HG03103 (cell line): Measurements from ENCODE around the gene ZYG11A.
"Not testable (repeated sequence)": the region's sequence is repeated elsewhere in the genome, so short reads cannot be mapped to it uniquely, and the experiment has no call there.

Experiments used
- ATAC-seq: cut with Tn5 transposase; IDR thresholded peaks from one replicate; pipeline ENCODE4 v1.9.1; 2021; ENCODE audit warnings: low read depth; ENCODE audit not compliant: unreplicated experiment

Gene ZYG11A

GRCh38 chr1:52869727-52870126 lies 27.2 kb downstream of the ZYG11A start:
- ATAC-seq = not testable (repeated sequence)

GRCh38 chr1:52876843-52877242 lies 34.3 kb downstream of the ZYG11A start:
- ATAC-seq = no peak

- no peak for ATAC-seq
Observed at GRCh38 chr1:52877554-52877953, 35.0 kb downstream of the ZYG11A start.

GRCh38 chr1:52880206-52880605 lies 37.6 kb downstream of the ZYG11A start:
- no peak for ATAC-seq

GRCh38 chr1:52887483-52887882 lies 44.9 kb downstream of the ZYG11A start:
- no peak for ATAC-seq

GRCh38 chr1:52892424-52893215 lies 50.1 kb downstream of the ZYG11A start:
- ATAC-seq = no peak

GRCh38 chr1:52899445-52899894 lies 56.9 kb downstream of the ZYG11A start:
- no peak for ATAC-seq

- ATAC-seq = no peak
Observed at GRCh38 chr1:52900402-52900801, 57.8 kb downstream of the ZYG11A start.

GRCh38 chr1:52901384-52901783 lies 58.8 kb downstream of the ZYG11A start:
- ATAC-seq = no peak

GRCh38 chr1:52904208-52904926 lies 61.8 kb downstream of the ZYG11A start:
- no peak for ATAC-seq

GRCh38 chr1:52904927-52905698 lies 62.6 kb downstream of the ZYG11A start:
- no peak for ATAC-seq

- no peak for ATAC-seq
Observed at GRCh38 chr1:52906135-52906603, 63.6 kb downstream of the ZYG11A start.

GRCh38 chr1:52907068-52907811 lies 64.7 kb downstream of the ZYG11A start:
- ATAC-seq = no peak

- no peak for ATAC-seq
Observed at GRCh38 chr1:52907812-52908153, 65.2 kb downstream of the ZYG11A start.

GRCh38 chr1:52911541-52911940 lies 69.0 kb downstream of the ZYG11A start:
- no peak for ATAC-seq

GRCh38 chr1:52913014-52913413 lies 70.5 kb downstream of the ZYG11A start:
- ATAC-seq = no peak

GRCh38 chr1:52913537-52913936 lies 71.0 kb downstream of the ZYG11A start:
- ATAC-seq = no peak

- no peak for ATAC-seq
Observed at GRCh38 chr1:52914463-52914862, 71.9 kb downstream of the ZYG11A start.

GRCh38 chr1:52915211-52915854 lies 72.8 kb downstream of the ZYG11A start:
- ATAC-seq = no peak

- no peak for ATAC-seq
Observed at GRCh38 chr1:52915855-52916220, 73.3 kb downstream of the ZYG11A start.
